ENCODE measurements around the gene SLC15A3. TPM values are rescaled to one million over a fixed set of nuclear protein-coding genes. Genes with fewer than 3 reads are reported as not detected.
A peak's percentile ranks its signal among the peaks of the same experiment; 100 is the strongest.

Gene SLC15A3
- polyA plus RNA-seq, 3 donors = 27.1 to 121 (median 35.0) TPM

DNA sequence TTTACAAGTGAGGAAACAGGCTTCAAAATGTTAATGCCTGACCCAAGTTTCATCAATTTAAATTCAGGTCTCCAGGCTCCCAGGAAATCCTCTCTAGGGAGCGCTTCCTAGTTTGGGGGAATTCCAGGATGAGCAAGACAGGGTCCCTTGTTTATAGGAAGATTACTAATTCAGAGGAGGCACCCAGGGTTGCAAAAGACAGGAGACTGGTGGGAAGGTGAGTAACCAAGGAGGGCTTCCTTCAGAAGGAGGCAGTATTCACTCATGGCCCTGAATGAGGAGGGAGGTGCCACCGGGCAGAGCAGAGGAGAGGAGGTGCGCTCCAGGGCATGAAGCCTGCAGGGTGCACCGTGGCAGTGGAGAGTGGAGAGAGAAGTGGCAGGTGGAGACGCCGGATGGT, 26.1 kb downstream of the SLC15A3 start:
- no peak overlapping the region for H3K9ac ChIP-seq (ENCODE audit: insufficient read depth, low read length, poor library complexity, severe bottlenecking)
- H3K4me1 ChIP-seq (ENCODE audit: control insufficient read depth in 1 of 2, insufficient read depth in 2 of 2, low read length in 2 of 2) = peaks cover 16% of the 10 kb centered on the region in 2 donors
- H4K20me1 ChIP-seq (ENCODE audit: insufficient read depth, low read length) = no peaks in the 10 kb centered on the region
- H3K9me3 Mint-ChIP-seq = peaks cover 0 to 10% (median 4%) of the 10 kb centered on the region in 7 donors
- H3K4me3 Mint-ChIP-seq = peak overlapping the region in 1 of 2 donors; percentile 82
- peaks cover 0 to 9% of the 10 kb centered on the region in 2 donors for H3K9me3 ChIP-seq (replicated peaks in 1 of 2; ENCODE audit: control insufficient read depth in 1 of 2, insufficient read depth in 1 of 2, low read length in 2 of 2)
- H3K27ac ChIP-seq (ENCODE audit: low read depth in 1 of 2, low read length in 2 of 2) = no peak overlapping the region
- no peak overlapping the region for H2AFZ ChIP-seq (ENCODE audit: insufficient read depth, low read depth, low read length, poor library complexity, severe bottlenecking)
- peak overlapping the region in 1 of 7 donors; percentile 22 for H3K27ac Mint-ChIP-seq
- H3K36me3 Mint-ChIP-seq = peaks cover 28% of the 10 kb centered on the region in 2 donors
- H3K79me2 ChIP-seq (ENCODE audit: insufficient read depth, low read length) = no peaks in the 10 kb centered on the region
- no peak overlapping the region for H3K4me3 ChIP-seq (replicated peaks in 1 of 3; ENCODE audit: low read depth in 2 of 3, low read length in 3 of 3)
- H3K27me3 ChIP-seq (ENCODE audit: control insufficient read depth in 2 of 2, insufficient read depth in 2 of 2, low read length in 2 of 2) = peaks cover 25 to 55% of the 10 kb centered on the region in 2 donors
- intact Hi-C loops (cut with micrococcal nuclease) = no loop called here
- no peak overlapping the region for H3K4me2 ChIP-seq (replicated peaks; ENCODE audit: extremely low read depth, low read length, poor library complexity, severe bottlenecking)
- TF ChIP-seq, protein P1, sequence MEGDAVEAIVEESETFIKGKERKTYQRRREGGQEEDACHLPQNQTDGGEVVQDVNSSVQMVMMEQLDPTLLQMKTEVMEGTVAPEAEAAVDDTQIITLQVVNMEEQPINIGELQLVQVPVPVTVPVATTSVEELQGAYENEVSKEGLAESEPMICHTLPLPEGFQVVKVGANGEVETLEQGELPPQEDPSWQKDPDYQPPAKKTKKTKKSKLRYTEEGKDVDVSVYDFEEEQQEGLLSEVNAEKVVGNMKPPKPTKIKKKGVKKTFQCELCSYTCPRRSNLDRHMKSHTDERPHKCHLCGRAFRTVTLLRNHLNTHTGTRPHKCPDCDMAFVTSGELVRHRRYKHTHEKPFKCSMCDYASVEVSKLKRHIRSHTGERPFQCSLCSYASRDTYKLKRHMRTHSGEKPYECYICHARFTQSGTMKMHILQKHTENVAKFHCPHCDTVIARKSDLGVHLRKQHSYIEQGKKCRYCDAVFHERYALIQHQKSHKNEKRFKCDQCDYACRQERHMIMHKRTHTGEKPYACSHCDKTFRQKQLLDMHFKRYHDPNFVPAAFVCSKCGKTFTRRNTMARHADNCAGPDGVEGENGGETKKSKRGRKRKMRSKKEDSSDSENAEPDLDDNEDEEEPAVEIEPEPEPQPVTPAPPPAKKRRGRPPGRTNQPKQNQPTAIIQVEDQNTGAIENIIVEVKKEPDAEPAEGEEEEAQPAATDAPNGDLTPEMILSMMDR (IDR thresholded peaks at IDR 0.05) = no peak
- peaks cover 22 to 27% of the 10 kb centered on the region in 2 donors for H3K36me3 ChIP-seq (replicated peaks in 1 of 2; ENCODE audit: control insufficient read depth in 1 of 2, insufficient read depth in 2 of 2, low read length in 2 of 2)
- WGBS (ENCODE audit: insufficient coverage) = 57% methylated on average over 1 of the region's 6 CpGs
- H3K4me1 Mint-ChIP-seq = peaks cover 11% of the 10 kb centered on the region
- DNase-seq = peak in 2 of 3 donors; percentile 50 to 92
- H3K27me3 Mint-ChIP-seq (ENCODE audit: low read depth in 3 of 3) = peaks cover 56 to 75% (median 65%) of the 10 kb centered on the region in 3 donors

DNA sequence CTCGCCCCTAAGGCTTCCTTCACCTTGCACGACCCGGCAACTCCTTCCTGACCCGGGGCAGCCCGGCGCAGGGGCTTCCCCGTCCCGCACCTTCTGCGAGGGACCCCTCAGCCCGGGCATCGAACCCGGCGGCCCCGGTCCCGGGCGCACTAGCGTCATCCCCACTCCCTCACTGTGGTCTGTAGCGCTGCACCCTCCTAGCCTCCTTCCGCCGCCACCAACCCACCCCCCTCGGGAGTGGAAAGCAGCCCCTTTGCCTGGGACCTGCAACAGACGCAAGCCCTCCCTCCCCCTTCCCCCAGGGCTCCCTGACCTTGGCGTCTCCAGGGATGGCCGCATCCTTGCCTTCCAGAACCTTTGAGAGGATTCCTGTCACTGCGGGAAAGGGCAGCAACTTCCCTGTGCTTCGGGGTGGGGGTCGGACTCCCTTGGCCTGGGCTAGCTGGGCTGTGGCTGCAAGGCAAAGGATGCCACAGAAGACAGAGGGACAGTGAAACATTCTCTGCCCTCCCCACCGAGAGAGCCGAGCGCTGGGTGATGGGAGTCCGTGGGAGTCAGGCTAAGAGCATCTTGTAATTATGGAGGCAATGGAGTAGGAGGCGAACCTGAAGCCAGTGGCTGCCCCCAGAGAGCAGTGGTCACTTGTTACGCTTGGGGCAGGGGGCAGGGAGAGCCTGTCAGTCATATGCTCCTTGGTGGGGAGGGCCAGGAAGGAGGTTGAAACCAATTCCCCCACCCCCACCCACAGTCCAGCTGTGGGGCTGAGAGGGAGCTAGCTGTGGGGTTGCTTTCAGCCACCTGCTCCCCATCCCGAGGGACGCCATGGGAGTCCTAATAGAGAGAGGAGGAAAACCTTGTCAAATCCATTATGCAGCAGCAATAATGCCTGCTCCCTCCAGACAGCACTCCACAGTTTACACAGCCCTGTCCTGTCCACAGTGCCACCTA, 26.8 kb downstream of the SLC15A3 start:
- WGBS (ENCODE audit: insufficient coverage) = 5% methylated on average over 27 of the region's 35 CpGs
- Mint-ChIP-seq H3K9me3 (peaks cover 0 to 10% (median 4%) of the 10 kb centered on the region in 7 donors), H3K4me3 (peak overlapping the region; percentile 34 to 82), H3K27me3 (ENCODE audit: low read depth in 3 of 3) (peaks cover 50 to 68% (median 58%) of the 10 kb centered on the region in 3 donors), H3K36me3 (peaks cover 35% of the 10 kb centered on the region in 2 donors), H3K27ac (peak overlapping the region in 1 of 7 donors; percentile 32), H3K4me1 (peaks cover 11% of the 10 kb centered on the region)
- no peaks in the 10 kb centered on the region for H4K20me1 ChIP-seq (ENCODE audit: insufficient read depth, low read length)
- peak overlapping the region; percentile 74 for H3K4me2 ChIP-seq (replicated peaks; ENCODE audit: extremely low read depth, low read length, poor library complexity, severe bottlenecking)
- peaks cover 0 to 9% of the 10 kb centered on the region in 2 donors for H3K9me3 ChIP-seq (replicated peaks in 1 of 2; ENCODE audit: control insufficient read depth in 1 of 2, insufficient read depth in 1 of 2, low read length in 2 of 2)
- H3K27me3 ChIP-seq (ENCODE audit: control insufficient read depth in 2 of 2, insufficient read depth in 2 of 2, low read length in 2 of 2) = peaks cover 25 to 48% of the 10 kb centered on the region in 2 donors
- peak overlapping the region; percentile 30 for H2AFZ ChIP-seq (ENCODE audit: insufficient read depth, low read depth, low read length, poor library complexity, severe bottlenecking)
- TF ChIP-seq, protein P1 (IDR thresholded peaks at IDR 0.05) = no peak
- no peak for DNase-seq
- H3K36me3 ChIP-seq (replicated peaks in 1 of 2; ENCODE audit: control insufficient read depth in 1 of 2, insufficient read depth in 2 of 2, low read length in 2 of 2) = peaks cover 28 to 34% of the 10 kb centered on the region in 2 donors
- peak overlapping the region in 1 of 3 experiments; percentile 56 for H3K4me3 ChIP-seq (replicated peaks in 1 of 3; ENCODE audit: low read depth in 2 of 3, low read length in 3 of 3)
- no peak overlapping the region for H3K27ac ChIP-seq (ENCODE audit: low read depth in 1 of 2, low read length in 2 of 2)
- no peak overlapping the region for H3K9ac ChIP-seq (ENCODE audit: insufficient read depth, low read length, poor library complexity, severe bottlenecking)
- H3K4me1 ChIP-seq (ENCODE audit: control insufficient read depth in 1 of 2, insufficient read depth in 2 of 2, low read length in 2 of 2) = peaks cover 16 to 17% of the 10 kb centered on the region in 2 donors
- H3K79me2 ChIP-seq (ENCODE audit: insufficient read depth, low read length) = peaks cover under 1% of the 10 kb centered on the region
- intact Hi-C loops (cut with micrococcal nuclease) = no loop called here

All from CD14-positive monocyte (primary cell).